Gastroesophageal sphincter (tissue), 3 donors: ENCODE measurements around the gene PHC2.

ENCODE experiments used
- CTCF ChIP-seq, 4 experiments: fragments of 200-600 bp in 2 of 4; fragments of 450-650 bp in 2 of 4; sonication (generic) in 1 of 4; IDR thresholded peaks; one replicate each; pipeline ENCODE4 v1.5.1; 2017 to 2019; ENCODE audit warnings: antibody characterized with exemption in 4 of 4, mild to moderate bottlenecking in 2 of 4, moderate library complexity in 2 of 4
- POLR2AphosphoS5 ChIP-seq: sonication (generic); formaldehyde crosslinking; IDR thresholded peaks from one replicate; pipeline ENCODE4 v1.6.1; 2017; ENCODE audit warnings: antibody characterized with exemption

- peak in 1 of 4 experiments; percentile 6 for TF ChIP-seq CTCF (IDR thresholded peaks at IDR 0.05)
- TF ChIP-seq POLR2AphosphoS5: peak; percentile 24
These were observed 821 bp downstream of the PHC2 start for GRCh38 chr1:33429856-33430691.
